GM19397 (cell line): ENCODE results near the gene SERPINE2.
A peak's percentile ranks its signal among the peaks of the same experiment; 100 is the strongest.

Experiments used
- ATAC-seq: cut with Tn5 transposase; IDR thresholded peaks from one replicate; pipeline ENCODE4 v1.9.1; 2021; ENCODE audit warnings: mild to moderate bottlenecking, moderate library complexity; ENCODE audit not compliant: unreplicated experiment

SERPINE2 gene

DNA sequence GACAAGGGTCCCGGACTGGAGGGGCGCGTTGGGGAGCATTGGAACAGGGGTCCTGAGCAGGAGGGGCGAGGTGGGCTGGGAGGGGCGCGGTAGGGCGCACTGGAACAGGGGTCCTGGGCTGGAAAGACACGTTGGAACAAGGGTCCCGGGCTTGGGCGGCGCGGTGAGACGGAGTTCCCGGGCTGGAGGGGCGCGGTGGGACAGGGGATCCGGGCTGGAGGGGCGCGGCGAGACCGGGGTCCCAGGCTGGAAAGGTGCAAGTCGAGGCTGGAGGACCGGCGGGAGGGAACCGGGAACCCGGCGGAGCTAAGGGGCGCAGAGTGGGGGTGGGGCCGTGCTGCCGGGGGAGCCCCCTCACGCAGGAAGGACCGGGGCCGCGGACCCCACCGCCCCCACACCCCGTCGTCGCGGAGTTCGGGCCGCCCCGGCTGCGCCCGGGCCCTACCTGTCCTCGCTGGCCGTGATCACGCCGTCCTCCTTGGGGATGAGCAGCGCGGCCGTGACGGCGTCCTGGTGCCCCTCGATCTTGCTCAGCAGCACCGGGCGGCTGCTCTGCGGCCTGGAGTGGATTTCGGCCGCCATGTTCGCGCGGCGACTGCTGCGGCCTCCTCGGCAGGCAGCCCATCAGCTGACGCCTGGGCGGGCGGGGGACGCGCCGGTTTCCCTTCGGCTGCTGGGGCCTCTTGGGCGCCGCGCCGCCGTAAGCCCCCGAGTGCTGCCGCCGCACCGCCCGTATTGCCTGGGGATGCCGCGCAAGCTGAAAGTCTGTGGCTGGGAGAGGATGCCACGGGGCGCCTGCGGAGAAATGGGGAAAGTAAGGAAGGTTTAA, 94.2 kb downstream of the SERPINE2 start, which contains the start of gene WDFY1:
Gene WDFY1, minus strand, starts transcription at position 633 of the 829 bp plus-strand sequence. Its CDS starts 51 bp downstream, at position 582.
- ATAC-seq, result peak; percentile 88

DNA sequence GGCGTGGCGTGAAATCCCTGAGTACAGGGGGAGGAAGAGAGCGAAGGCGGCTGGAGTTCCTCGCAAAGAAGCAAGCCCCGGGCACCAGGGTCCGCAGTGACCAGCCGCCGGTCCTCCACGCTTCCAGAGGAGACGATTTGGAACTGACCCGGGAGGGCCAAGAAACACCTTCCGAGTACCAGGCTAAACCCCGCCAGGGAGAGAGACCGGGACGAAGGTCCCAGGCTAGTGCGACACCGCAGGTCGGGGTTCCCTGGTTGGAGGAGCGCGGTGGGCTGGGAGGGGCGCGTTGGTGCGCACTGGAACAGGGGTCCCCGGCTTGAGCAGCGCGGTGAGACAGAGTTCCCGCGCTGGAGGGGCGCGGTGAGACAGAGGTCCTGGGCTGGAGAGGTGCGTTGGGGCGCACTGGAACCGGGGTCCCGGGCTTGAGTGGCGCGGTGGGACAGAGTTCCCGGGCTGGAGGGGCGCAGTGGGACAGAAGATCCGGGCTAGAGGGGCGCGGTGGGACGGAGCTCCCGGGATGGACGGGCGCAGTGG, 94.9 kb downstream of the SERPINE2 start:
- ATAC-seq, result no peak

- no peak for ATAC-seq
These were observed 95.5 kb downstream of the SERPINE2 start for GRCh38 chr2:223943561-223944008.

DNA sequence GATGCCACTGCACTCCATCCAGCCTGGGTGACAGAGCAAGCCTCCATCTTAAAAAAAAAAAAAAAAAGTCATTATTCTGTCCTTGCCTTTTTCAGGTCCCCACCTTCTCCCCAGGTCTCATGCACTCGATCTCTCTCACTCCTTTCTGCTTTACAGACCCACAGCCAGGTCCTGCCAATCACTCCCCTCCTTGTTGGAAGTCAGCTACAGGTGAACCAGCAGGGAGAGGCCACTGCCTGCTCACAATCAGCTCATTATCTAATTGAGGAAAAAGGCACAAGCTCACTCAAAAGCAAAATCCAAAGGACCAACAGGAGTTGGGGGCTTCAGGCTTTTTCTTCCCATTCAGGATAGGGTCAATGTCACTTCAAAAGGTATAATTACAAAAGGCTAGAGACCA, 96.0 kb downstream of the SERPINE2 start:
- no peak for ATAC-seq

DNA sequence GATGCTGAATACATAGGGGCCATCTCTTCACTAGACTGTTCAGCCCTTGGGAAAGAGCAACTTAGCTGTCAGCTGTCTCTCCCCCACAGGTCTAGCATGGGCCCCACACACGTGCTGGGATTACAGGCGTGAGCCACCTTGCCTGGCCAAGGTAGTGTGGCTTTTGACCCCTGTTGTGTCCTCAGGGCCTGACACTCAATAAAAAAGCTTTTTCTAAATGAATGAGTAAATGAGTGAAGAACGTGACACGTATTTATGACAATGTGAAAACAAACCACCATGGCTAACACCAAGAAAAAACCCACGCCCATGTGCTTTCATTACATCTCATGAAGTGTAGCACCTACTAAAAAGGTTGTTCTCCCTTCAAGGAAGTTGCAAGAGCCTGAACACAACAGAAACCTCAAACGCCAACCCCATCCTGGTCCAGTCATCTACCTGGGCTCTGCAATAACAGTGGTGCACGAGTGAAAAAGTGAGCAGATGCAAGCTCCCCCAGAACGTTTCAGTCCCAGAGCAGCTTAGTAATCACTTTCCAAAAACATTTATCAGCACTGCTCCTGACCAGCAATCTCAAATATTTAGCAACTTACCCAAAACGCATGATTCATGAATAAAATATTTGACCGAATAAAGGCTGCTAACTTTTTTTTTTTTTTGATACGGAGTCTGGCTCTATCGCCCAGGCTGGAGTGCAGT, 97.4 kb downstream of the SERPINE2 start:
- peak; percentile 22 for ATAC-seq

- peak; percentile 38 for ATAC-seq
These were observed 99.6 kb downstream of the SERPINE2 start for GRCh38 chr2:223939438-223939837.

GRCh38 chr2:223937535-223937934, 101.6 kb downstream of the SERPINE2 start:
- ATAC-seq, result no peak

- no peak for ATAC-seq
These were observed 102.2 kb downstream of the SERPINE2 start for GRCh38 chr2:223936862-223937326.

DNA sequence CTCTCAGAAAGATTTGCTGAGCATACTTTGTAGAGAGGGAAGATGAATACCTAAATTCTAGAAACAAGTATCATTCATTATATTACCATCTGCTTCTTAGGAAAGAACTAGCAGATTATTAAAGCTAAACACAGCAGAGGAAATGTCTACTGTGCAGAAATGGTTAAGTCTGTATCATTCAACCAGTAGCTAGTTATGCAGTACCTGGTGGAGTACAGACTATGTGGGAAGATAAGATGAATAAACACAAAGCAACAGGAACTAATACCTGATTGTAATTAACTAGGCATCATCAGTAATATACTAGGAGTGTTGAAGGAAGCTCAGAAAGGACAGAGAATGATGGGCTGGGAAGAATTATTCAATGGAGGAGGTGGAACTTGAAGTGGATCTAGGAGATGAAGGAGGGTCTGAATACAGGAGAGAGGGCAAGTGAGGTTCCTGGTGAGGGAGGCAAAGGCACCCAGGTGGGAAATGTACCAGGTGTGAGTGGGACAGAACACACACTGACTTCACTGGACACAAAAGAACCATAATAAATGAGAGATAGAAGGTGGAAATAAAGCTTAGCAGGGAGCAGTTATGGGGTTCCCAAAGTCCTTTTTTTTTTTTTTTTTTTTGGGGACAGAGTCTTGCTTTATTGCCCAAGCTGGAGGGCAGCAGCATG, 103.5 kb downstream of the SERPINE2 start:
- ATAC-seq, result no peak

- ATAC-seq, result no peak
These were observed 104.2 kb downstream of the SERPINE2 start for GRCh38 chr2:223934870-223935269.

GRCh38 chr2:223932816-223933800, 106.0 kb downstream of the SERPINE2 start:
- no peak for ATAC-seq

- no peak for ATAC-seq
These were observed 108.7 kb downstream of the SERPINE2 start for GRCh38 chr2:223930103-223930976.

DNA sequence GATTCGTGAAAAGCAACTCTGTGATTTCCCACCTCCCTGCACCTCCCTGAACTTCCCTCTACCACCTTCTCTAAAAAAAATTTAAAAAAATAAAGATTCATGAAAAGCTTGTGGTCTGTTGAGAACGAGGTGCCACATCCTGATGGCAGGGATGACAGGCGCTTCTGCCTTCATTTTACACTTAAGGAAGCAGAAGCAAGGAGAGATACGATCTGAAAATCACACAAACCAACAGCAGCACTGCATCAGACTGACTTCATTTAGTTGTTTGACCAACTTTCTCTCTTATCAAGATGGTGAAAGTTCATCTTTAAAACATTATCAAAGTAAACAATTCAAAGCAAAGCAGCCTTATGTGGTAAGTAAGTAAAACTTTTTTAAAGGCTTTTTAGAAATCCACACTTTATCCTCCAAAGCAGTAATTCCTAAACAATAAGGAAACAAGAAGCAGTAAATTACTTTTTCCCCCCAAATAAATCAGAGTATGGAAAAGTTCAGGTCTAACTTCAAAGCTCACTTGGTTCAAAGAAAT, 109.4 kb downstream of the SERPINE2 start:
- ATAC-seq, result no peak

DNA sequence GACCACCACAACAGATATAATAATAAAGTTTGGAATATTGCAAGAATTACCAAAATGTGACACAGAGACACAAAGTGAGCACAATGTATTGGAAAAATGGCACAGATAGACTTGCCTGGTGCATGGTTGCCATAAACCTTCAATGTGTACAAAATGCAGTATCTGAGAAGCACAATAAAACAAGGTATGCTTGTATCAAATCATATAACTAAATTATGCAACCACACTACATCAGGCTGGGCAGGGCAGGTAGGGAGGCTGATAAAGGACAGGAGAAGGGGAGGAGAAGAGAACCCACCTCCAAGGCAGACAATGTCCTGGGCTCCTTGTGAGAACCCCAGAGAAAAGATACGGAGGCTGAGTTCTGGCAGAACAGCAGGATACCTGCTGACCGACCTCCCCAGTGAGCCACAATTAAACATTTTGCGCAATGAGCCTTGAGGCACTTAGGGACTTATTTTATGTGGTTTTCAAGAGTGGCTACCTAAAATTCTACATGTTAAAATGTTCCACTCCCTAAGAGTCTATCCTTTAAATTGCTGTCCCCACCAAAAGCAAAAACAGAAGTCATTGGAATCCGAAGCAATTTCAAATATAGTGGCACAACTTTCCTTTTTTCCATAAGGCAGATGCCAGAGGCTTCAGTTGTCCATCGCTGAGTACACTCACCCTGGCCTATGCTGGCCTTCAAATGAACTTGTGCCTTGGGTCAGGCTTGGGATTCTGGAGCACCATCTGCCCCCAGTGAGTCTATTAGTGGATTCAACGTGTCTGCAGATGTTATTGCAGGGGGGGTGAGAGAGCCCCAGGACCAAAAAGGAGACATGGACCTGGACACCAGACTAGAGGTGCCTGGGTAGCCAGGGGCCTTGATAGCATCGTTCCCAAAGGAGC, 110.7 kb downstream of the SERPINE2 start:
- no peak for ATAC-seq

DNA sequence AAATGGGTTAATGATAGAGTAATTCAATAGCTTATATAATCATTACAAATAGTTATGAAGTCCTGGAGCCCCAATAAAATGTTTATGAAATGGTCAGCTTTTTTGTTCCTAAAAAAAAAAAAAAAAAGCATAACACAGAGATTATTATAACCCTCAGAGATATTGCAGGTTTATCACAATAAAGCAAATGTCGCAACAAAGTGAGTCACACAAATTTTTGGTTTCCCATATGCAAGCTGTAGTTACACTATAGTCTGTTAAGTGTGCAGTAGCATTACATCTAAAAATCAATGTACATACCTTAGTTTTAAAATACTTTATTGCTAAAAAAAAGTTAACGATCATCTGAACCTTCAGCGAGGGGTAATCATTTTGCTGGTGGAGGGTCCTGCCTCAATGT, 114.0 kb downstream of the SERPINE2 start:
- ATAC-seq, result no peak
